Stimulated activated CD4-positive, alpha-beta T cell treated with anti-CD3 and anti-CD28 coated beads, Interleukin-12 subunit alpha, Interleukin-12 subunit beta, amount 100 ng/mL, for 4 hours (primary cell): Measurements from ENCODE around the gene STAG1.
"Not testable (repeated sequence)": the region's sequence is repeated elsewhere in the genome, so short reads cannot be mapped to it uniquely, and the experiment has no call there.

Experiments used
- DNase-seq: peaks from one replicate; pipeline ENCODE4 v3.0.0-alpha.2; 2020

Gene STAG1

GRCh38 chr3:136741063-136741462 lies 11.1 kb downstream of the STAG1 start:
- no peak for DNase-seq

- DNase-seq, result no peak
Observed at GRCh38 chr3:136740351-136740958, 11.7 kb downstream of the STAG1 start.

DNA sequence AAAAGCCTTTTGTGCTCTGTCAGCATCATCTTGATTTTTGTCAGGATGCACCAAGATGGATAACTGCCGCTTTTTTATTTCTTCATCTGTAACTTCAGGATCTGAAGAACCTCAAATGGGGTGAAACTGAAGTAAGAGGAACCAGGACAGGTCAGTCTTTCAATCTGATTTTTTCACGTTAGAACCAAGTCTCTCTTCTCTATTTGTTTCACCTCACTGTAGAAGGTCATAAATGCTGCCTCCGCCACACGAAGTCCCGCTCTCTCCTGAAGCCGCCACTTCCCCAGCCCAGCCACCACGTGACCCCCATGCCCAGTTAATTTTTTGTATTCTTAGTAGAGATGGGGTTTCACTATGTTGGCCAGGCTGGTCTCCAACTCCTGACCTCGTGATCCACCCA lies 15.2 kb downstream of the STAG1 start:
- not testable (repeated sequence) for DNase-seq

DNA sequence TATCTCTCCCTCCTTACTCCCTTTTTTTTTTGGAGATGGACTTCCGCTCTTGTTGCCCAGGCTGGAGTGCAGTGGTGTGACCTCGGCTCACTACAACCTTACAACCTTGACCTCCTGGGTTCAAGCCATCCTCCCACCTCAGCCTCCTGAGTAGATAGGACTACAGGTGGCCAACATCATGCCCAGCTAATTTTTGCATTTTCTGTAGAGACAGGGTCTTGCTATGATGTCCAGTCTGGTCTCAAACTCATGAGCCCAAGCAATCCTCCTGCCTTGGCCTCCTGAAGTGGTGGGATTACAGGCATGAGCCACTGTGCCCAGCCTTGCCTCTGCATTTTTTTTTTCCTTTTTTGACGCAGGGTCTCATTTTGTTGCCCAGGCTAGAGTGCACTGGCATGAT lies 17.1 kb downstream of the STAG1 start:
- DNase-seq, result no peak

DNA sequence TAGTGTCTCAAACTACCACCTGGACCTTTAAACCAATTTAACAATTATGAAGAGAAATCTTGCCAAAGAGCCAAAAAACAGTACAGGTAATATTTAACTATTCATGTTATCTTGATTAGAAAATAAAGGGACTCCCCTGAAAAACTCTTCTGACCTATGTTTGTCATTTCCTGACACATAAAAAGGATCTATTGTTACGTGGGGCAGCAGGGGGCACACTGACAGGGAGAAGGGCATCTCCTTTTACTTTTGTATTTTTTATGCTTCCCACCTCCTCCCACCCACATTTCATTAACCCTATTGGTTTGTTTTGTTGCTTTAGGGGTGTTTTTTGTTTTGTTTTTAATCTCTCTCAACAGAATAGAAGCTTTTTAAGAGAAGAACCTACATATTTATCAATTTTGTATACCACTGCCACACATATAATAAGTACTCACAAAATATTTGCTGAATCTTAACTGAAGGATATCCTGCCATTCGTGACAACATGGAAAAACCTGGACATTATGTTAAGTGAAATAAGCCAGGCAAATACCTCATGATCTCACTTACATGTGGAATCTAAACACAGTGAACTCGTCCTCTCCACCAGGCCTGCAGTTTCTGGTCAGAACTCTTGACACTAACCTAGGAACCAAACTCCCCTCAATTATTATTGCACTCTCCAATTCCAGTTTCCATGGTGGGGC lies 17.7 kb downstream of the STAG1 start:
- no peak for DNase-seq

GRCh38 chr3:136733317-136733833 lies 18.8 kb downstream of the STAG1 start:
- no peak for DNase-seq

GRCh38 chr3:136731274-136731884 lies 20.8 kb downstream of the STAG1 start:
- DNase-seq, result no peak

DNA sequence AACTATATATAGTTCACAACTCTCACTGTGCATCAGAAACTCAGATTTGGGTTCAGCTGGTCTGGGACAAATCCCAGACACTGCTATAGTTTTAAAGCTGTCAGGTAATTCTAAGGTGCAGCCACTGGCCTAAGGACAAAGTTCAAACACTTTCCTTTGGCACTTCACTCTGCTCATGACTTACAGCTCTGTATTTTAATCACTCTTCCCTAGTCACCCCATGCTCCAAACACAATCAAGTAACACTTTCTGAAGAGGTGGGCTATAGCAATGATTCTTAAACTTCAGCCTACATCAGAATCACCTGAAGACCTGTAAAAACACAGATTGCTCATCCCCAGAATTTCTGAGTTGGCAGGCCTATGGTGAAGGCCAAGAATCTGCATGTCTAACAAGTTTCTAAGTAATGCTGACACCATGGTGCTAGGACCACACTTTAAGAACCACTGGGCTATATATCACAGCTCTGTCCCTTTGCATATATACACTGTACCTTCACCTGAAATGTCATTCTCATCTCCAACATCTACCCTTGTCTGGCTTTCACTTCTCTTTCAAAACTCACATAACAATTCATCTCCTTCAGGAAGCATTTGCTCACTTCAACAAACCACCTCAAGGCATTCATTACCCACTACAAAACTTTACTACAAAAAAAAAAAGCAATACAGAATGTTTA lies 21.4 kb downstream of the STAG1 start:
- no peak for DNase-seq

- DNase-seq, result no peak
Observed at GRCh38 chr3:136728918-136729317, 23.3 kb downstream of the STAG1 start.

- no peak for DNase-seq
Observed at GRCh38 chr3:136728473-136728872, 23.7 kb downstream of the STAG1 start.

DNA sequence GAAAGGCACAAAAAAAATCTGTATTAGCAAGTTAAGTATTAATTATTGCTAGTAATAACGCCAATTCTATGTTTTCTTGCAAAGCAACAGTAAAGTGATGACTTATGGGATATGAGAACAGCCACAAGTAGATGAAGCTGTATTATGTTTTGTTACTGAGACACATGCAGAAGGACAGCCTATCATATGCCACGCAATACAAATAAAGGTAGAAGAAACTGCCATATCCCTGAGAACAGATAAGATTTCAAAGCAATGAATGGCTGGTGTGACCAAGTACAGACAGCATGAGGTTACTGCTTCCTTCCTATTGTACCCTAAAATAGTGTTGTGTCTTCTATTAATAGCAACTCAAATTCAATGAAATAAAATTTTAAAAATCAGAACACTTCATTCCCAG lies 26.7 kb downstream of the STAG1 start:
- no peak for DNase-seq

DNA sequence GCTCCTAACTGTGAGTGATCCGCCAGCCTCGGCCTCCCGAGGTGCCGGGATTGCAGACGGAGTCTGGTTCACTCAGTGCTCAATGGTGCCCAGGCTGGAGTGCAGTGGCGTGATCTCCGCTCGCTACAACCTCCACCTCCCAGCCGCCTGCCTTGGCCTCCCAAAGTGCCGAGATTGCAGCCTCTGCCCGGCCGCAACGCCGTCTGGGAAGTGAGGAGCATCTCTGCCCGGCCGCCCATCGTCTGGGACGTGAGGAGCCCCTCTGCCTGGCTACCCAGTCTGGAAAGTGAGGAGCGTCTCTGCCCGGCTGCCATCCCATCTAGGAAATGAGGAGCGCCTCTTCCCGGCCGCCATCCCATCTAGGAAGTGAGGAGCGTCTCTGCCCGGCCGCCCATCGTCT lies 29.3 kb downstream of the STAG1 start:
- not testable (repeated sequence) for DNase-seq

GRCh38 chr3:136722399-136722798 lies 29.8 kb downstream of the STAG1 start:
- DNase-seq, result not testable (repeated sequence)

GRCh38 chr3:136720091-136720490 lies 32.1 kb downstream of the STAG1 start:
- no peak for DNase-seq

DNA sequence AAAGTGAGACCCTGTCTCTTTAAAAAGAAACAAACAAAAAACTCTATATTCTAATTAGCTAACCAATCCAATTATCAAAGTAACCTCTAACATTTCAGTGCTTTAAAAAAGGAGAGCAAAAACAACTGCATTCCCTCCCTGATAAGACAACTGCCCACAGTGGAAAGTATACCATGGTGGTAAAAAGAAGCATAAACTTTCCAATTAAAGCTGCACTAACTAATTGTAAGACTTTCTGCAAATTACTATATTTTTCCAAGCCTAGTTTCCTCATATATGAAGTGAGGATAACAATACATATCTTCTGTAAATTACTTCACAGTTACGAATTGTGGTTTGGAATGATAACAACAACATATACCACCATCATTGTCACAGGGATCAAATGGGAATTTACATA lies 35.5 kb downstream of the STAG1 start:
- no peak for DNase-seq

DNA sequence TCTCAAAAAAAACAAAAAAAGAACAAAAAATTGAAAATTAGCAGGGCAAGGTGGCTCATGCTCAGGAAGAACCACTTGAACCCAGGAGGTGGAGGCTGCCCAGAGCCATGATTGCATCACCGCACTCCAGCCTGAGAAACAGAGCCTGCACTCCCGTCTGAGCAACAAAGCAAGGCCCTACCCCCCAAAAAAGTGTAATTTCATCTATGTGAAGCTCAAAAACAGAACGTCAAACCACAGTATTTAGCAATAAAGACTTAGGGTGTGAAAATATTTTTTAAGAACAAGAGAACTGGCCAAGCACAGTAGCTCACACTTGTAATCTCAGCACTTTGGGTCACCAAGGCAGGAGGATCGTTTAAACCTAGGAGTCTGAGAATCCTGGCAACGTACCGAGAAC lies 38.2 kb downstream of the STAG1 start:
- DNase-seq, result no peak

DNA sequence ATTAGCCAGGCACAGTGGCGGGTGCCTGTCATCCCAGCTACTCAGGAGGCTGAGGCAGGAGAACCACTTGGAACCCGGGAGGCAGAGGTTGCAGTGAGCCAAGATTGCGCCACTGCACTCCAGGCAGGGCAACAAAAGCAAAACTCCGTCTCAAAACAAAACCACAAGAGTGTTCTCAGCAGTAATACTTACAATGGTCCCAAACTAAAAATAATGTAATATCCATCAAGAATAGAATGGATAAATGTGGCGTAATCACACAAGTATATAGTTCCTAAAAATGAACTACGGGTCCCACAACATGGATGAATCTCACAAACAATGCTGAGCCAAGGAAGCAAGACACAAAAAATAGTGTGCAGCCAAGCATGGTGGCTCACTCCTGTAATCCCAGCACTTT lies 39.2 kb downstream of the STAG1 start:
- DNase-seq, result no peak

DNA sequence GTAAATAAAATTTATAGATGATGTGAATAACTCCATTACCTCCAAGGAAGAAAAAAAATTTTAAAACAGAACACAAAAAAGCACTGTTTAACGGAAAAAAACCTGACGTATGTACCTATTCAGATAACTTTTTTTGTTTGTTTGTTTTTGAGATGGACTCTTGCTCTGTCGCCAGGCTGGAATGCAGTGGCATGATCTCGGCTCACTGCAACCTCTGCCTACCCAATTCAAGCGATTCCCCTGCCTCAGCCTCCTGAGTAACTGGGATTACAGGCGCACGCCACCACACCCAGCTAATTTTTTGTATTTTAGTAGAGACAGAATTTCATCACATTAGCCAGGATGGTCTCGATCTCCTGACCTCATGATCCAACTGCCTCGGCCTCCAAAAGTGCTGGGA lies 40.3 kb downstream of the STAG1 start:
- not testable (repeated sequence) for DNase-seq

DNA sequence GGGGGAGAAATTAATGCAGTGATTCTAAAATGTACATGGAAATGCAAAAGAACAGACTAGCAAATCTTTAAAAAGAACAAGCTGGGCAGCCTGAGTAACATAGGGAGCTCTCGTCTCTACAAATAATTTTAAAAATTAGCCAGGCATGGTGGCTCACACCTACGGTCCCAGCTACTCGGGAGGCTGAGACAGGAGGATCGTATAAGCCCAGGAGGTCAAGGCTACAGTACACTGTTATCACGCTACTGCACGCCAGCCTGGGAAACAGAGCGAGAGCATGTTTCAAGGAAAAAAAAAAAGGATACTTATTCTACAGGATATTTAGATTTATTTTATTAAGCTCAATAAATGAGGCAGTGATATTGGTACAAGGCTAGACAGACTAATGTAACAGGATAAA lies 40.9 kb downstream of the STAG1 start:
- no peak for DNase-seq

DNA sequence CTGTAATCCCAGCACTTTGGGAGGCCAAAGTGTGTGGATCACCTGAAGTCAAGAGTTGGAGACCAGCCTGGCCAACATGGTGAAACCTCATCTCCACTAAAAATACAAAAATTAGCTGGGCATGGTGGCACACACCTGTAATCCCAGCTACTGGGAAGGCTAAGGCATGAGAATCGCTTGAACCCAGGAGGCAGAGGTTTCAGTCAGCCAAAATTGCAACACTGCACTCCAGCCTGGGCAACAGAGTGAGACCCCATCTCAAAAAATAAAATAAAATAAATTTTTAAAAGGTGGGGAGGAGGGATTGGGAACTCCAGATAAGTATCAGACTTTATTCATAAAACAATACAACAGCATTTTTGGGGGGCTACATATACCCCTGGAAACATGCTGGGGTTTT lies 42.4 kb downstream of the STAG1 start:
- not testable (repeated sequence) for DNase-seq

GRCh38 chr3:136708333-136708985 lies 43.7 kb downstream of the STAG1 start:
- DNase-seq, result no peak

- DNase-seq, result no peak
Observed at GRCh38 chr3:136703429-136703828, 48.7 kb downstream of the STAG1 start.

GRCh38 chr3:136699271-136699828 lies 52.8 kb downstream of the STAG1 start:
- DNase-seq, result no peak
